HG02678 (cell line): Measurements from ENCODE around the gene STX4.
"Not testable (repeated sequence)": the region's sequence is repeated elsewhere in the genome, so short reads cannot be mapped to it uniquely, and the experiment has no call there.

ENCODE experiments used
- ATAC-seq: cut with Tn5 transposase; IDR thresholded peaks from one replicate; pipeline ENCODE4 v1.9.1; 2021; ENCODE audit warnings: mild to moderate bottlenecking, moderate library complexity; ENCODE audit not compliant: unreplicated experiment

Gene STX4

GRCh38 chr16:30997725-30998711 is 35.3 kb upstream of the STX4 start:
- no peak for ATAC-seq

- ATAC-seq = no peak
Measured at GRCh38 chr16:30998852-30999761, 34.3 kb upstream of the STX4 start.

GRCh38 chr16:31000671-31001382 is 32.5 kb upstream of the STX4 start:
- ATAC-seq = no peak

DNA sequence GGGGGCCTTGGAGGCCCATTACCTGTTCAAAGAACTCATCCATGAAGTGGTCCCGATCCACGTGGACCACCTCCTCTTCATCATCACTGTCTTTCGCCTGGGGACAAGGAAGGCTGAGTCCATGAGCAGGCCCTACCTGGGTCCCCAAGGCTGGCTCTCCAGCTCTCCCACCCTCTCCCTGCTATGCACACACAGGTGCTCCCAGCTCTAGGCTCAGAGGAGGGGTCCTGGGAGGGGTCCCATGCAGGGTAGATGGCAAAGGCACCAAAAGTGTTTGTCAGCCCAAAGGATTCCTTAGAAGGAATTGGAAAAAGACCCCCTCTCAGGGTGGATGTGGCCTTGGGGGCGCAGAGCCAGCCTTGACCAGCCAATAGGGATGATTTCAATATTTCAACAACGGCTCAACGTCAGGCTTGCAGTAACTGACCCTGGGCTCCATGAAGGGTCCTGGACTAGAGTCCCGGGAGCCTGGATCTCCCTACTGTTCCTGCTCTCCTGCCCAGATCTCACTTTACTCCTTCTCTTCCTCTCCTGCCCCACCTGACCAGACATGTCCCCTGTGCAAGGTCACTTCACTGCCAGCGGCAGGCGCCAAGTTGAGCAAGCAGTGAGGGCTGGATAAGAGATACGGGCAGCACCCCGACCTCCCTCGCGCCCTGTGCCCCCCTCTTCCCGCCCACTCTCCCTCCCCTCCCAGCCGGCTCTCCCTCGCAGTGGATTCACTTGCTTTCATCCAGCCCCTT is 31.7 kb upstream of the STX4 start:
- no peak for ATAC-seq

- ATAC-seq = no peak
Measured at GRCh38 chr16:31002250-31002700, 31.1 kb upstream of the STX4 start.

- ATAC-seq = no peak
Measured at GRCh38 chr16:31002862-31003341, 30.5 kb upstream of the STX4 start.

DNA sequence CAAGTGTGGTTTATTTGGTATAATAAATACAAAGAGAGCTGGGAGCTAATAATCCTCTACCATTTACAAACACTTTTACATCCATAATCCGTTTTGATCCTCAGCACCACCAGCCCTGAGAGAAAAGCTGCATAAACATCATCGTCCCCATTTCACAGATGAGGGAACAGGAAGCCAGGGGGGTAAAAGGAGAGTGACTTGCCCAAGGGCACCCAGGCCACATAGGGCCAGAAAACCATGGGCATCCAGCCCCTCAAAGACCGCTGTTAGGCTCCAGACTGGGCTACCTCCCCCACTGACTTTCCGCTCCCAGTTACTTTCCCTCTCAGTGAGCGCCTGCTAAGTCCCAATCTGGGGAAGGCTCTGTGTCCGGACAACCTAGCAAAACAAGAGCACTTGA is 29.6 kb upstream of the STX4 start:
- no peak for ATAC-seq

DNA sequence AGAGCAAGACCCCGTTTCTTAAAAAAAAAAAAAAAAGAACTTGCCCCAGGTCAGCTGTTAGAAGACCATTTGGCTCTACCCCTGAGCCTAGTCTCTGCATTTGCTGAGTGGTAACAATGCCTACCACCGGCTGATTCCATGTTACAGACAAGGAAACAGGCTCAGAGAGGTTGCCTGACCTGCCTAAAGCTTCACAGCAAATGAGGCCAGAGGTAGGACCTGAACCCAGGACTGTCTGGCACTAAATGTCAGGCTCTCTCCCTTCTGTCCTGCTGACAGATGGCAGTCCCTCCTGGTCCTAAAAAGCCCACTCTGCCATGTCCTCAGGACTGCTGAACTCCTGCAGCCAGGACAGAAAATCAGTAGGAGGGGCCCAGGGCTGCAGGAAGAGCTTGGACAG is 28.7 kb upstream of the STX4 start:
- no peak for ATAC-seq

GRCh38 chr16:31005350-31006085 is 27.8 kb upstream of the STX4 start:
- ATAC-seq = no peak

DNA sequence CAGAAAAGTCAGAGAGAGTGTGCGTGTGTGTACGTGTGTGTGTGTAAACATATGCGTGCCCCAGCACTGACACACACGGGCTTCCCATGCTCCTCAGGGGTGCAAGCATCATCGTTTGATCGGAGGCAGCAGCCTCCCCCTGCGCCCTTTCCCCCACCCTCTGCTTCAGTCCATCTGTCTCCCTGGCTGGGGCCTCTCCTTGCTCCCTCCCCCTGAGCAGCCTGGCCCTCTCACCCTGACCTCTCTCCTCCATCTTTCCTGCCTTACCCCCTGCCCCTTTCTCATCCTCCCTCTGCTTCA is 27.3 kb upstream of the STX4 start:
- no peak for ATAC-seq

- ATAC-seq = no peak
Measured at GRCh38 chr16:31006589-31006988, 26.8 kb upstream of the STX4 start.

DNA sequence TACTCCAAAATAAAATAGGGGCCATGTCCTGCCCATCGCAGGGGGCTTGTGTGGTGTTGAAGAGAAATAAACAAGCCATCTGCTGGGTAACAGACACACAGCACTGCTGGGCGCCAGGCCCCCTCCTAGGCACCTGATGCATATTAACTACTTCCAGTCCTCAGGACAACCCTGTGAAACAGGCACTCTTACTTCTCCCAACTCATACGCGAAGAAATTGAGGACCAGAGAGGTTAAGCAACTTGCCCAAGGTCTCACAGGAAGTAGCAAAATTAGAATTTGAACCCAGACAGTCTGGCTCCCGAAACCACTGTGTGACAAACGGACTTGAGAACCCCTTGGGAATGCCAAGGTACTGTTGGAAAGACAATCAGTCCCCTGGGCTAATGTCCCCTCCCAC is 25.7 kb upstream of the STX4 start:
- ATAC-seq = no peak

GRCh38 chr16:31008149-31008548 is 25.2 kb upstream of the STX4 start:
- no peak for ATAC-seq

- ATAC-seq = no peak
Measured at GRCh38 chr16:31008551-31008950, 24.8 kb upstream of the STX4 start.

DNA sequence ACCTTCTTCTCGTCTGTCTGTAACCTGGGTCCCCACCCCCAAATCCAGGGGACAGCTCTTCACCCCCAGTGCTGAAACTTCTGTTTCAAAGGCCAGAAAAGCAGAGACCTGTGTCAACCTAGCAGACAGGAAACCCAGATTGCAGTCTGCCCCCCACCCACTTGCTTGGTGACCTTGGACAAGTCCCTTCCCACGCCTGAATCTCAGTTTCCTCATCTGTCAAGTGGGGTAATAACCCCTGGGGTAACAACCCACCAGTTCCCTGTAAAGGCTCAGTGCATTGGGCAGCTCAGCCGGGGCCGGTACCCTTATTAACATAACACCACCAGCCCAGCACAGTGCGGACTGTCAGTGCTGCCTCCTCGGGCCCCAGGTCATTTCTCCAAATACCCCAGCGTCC is 24.2 kb upstream of the STX4 start:
- ATAC-seq = no peak

DNA sequence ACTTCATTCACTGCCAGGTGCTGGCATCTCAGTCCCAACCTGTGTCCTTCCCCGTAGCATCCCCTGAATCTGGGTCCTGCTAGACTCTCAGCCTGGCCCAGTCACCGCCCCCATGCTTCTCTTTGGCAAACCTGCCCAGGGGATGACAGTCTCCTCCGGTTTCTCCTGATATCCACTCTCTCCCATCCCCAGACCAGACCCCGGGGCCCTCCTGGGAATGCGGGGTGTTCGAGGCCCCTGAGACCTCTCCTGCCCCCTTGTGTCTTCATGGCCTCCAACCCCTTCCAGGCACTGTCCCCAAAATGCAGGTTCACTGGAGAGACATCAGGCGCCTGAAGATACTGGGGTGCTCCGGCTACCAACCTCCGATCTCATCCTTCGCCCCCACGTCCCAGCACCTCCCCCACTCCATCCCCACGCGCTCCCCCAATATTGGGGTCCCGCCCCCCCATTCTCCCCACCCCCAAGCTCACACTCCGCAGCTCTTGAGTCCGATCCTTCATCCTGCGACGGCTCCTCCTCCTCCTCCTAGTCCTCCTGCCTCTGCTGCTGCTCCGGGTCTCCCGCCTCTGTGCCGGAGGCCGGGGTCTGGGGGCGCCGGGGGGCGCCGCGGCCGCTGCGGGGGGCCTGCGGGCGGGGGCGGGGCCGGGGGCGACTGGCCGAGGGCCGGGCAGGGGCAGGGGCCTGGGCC is 23.3 kb upstream of the STX4 start:
- ATAC-seq = no peak

DNA sequence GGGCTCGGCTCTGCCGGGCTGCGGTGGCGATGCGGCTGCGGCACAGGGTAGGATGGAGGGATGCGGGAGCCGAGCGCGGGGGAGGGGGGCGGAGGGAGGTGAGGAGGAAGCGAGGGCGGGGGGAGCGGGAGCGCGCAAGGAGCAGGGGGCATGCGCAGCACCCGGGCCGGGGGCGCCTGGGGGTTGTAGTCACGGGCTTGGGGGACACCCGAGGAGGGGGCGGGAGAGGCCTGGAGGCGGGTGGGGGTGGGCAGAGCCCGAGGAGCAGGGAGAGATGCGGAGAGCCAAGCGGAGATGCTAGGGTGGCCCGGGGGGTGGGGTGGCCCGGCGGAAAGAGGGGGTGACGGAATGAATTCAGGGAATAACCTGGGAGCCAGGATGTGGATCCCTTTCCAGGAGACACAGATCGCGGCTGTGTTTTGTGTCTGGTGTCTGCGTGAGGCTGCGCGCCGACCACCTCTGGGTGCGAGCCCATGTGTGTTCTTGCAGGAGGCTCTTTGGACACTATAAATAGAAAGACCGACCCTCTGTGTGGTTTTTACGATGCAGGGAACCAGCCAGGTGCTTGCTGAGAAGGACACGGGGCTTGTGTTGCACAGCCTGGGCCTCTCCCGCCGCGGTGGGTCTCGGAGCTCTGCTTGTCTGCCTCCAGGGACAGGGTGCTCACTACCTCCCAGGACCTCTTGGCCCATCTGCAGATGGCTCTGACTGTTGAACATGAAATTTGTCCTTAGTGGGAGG is 22.6 kb upstream of the STX4 start, which contains the start of gene STX1B:
TSS of gene STX1B (minus strand) at position 54 of the 741 bp plus-strand sequence. CDS start 242 bp downstream, outside the sequence.
- ATAC-seq = no peak

GRCh38 chr16:31011815-31012214 is 21.5 kb upstream of the STX4 start:
- ATAC-seq = not testable (repeated sequence)
